HTR-8/SVneo (cell line): ENCODE results near the gene DSC3.
A peak's percentile ranks its signal among the peaks of the same experiment; 100 is the strongest.

Experiments used
- DNase-seq: peaks from one replicate; pipeline ENCODE4 v3.0.0; 2011; ENCODE audit warnings: low spot score, mixed read lengths; ENCODE audit not compliant: insufficient read length
- FAIRE-seq: peaks from 2 replicates; lab custom pipeline; 2011; peaks lifted over from hg19 to GRCh38; lab: Jason Lieb, UNC

Gene DSC3

GRCh38 chr18:31042406-31043181 is at the start of gene DSC3:
DSC3 (minus strand) TSS chr18:31042742; CDS start chr18:31042660, 82 bp downstream.
- peak; percentile 3 for DNase-seq

GRCh38 chr18:31091350-31091749 is 48.8 kb upstream of the DSC3 start:
- FAIRE-seq (no peak), DNase-seq (no peak)

More at GRCh38 chr18:31042406-31043181, at the start of gene DSC3:
- FAIRE-seq: no peak

GRCh38 chr18:31088532-31088931 is 46.0 kb upstream of the DSC3 start:
- DNase-seq (no peak), FAIRE-seq (no peak)

- DNase-seq: no peak
- FAIRE-seq: no peak
Measured at GRCh38 chr18:31079973-31080372, 37.4 kb upstream of the DSC3 start.

- DNase-seq (no peak), FAIRE-seq (no peak)
Measured at GRCh38 chr18:31077878-31078277, 35.3 kb upstream of the DSC3 start.

- DNase-seq (no peak), FAIRE-seq (no peak)
Measured at GRCh38 chr18:31072175-31072574, 29.6 kb upstream of the DSC3 start.

GRCh38 chr18:31070206-31070605 is 27.7 kb upstream of the DSC3 start:
- no peak for FAIRE-seq
- DNase-seq: no peak

GRCh38 chr18:31066266-31066665 is 23.7 kb upstream of the DSC3 start:
- DNase-seq: no peak
- FAIRE-seq: no peak

- DNase-seq (no peak), FAIRE-seq (no peak)
Measured at GRCh38 chr18:31065036-31065773, 22.7 kb upstream of the DSC3 start.

- FAIRE-seq: no peak
- DNase-seq: no peak
Measured at GRCh38 chr18:31064130-31064529, 21.6 kb upstream of the DSC3 start.

- FAIRE-seq (no peak), DNase-seq (no peak)
Measured at GRCh38 chr18:31061945-31062344, 19.4 kb upstream of the DSC3 start.

- no peak for FAIRE-seq
- no peak for DNase-seq
Measured at GRCh38 chr18:31058897-31059296, 16.4 kb upstream of the DSC3 start.

- FAIRE-seq: no peak
Measured at GRCh38 chr18:31057917-31058316, 15.4 kb upstream of the DSC3 start.

GRCh38 chr18:31057051-31057450 is 14.5 kb upstream of the DSC3 start:
- FAIRE-seq (no peak), DNase-seq (no peak)

More at GRCh38 chr18:31057917-31058316, 15.4 kb upstream of the DSC3 start:
- no peak for DNase-seq

GRCh38 chr18:31056296-31056695 is 13.8 kb upstream of the DSC3 start:
- DNase-seq: no peak
- FAIRE-seq: no peak

- DNase-seq (no peak), FAIRE-seq (no peak)
Measured at GRCh38 chr18:31050635-31051034, 8.1 kb upstream of the DSC3 start.

GRCh38 chr18:31049189-31049588 is 6.6 kb upstream of the DSC3 start:
- FAIRE-seq (no peak), DNase-seq (no peak)

GRCh38 chr18:31048216-31048615 is 5.7 kb upstream of the DSC3 start:
- no peak for FAIRE-seq
- DNase-seq: no peak

GRCh38 chr18:31046916-31047315 is 4.4 kb upstream of the DSC3 start:
- no peak for DNase-seq
- FAIRE-seq: no peak

- DNase-seq (no peak), FAIRE-seq (no peak)
Measured at GRCh38 chr18:31045599-31045998, 3.1 kb upstream of the DSC3 start.

- FAIRE-seq (no peak), DNase-seq (no peak)
Measured at GRCh38 chr18:31044926-31045325, 2.4 kb upstream of the DSC3 start.
